K562 treated with DMSO at 1 percent for 24 hours (cell line): ENCODE data around the gene RBFA. TPM values are rescaled to one million over a fixed set of nuclear protein-coding genes. Genes with fewer than 3 reads are reported as not detected.

ENCODE experiments used
- total RNA-seq: library from RNA; unstranded; fragments of 300-600 nt; gene quantifications from 2 replicates; pipeline ENCODE4 v1.2.3, GENCODE V29; 2022; ENCODE audit warnings: low read depth; ENCODE audit not compliant: insufficient read depth

RBFA gene
- 9.0 and 10.8 TPM in 2 replicates for total RNA-seq

GRCh38 chr18:80034068-80034851, at the start of gene RBFA:
Gene RBFA (plus strand): TSS chr18:80034434. CDS start chr18:80034496, 62 bp downstream.

GRCh38 chr18:79988451-79989194, 45.6 kb upstream of the RBFA start, which contains the start of gene TXNL4A:
Gene TXNL4A (minus strand): TSS chr18:79988563. CDS start chr18:79988392, 171 bp downstream.

Other genes with a start within 250 kb of the RBFA start
- not detected in 2 replicates for gene KCNG2, start 236.5 kb upstream of the RBFA start, total RNA-seq
- gene SLC66A2, start 82.8 kb upstream of the RBFA start, total RNA-seq: 27.0 and 28.1 TPM in 2 replicates
- 1.8 TPM in 1 of 2 replicates, not detected in the other for gene HSBP1L1, start 69.8 kb upstream of the RBFA start, total RNA-seq
- 79.9 and 85.7 TPM in 2 replicates for gene TXNL4A, start 45.9 kb upstream of the RBFA start, total RNA-seq
- 17.2 and 21.8 TPM in 2 replicates for gene ADNP2, start 74.8 kb downstream of the RBFA start, total RNA-seq
- 1.1 and 1.7 TPM in 2 replicates for gene PARD6G, start 213.1 kb downstream of the RBFA start, total RNA-seq